GM21723 (cell line): ENCODE measurements around the gene ERMP1.
"Not testable (repeated sequence)": the region's sequence is repeated elsewhere in the genome, so short reads cannot be mapped to it uniquely, and the experiment has no call there.

Experiments used
- ATAC-seq: cut with Tn5 transposase; IDR thresholded peaks from one replicate; pipeline ENCODE4 v1.9.1; 2021; ENCODE audit warnings: mild to moderate bottlenecking, moderate library complexity; ENCODE audit not compliant: unreplicated experiment

Gene ERMP1

DNA sequence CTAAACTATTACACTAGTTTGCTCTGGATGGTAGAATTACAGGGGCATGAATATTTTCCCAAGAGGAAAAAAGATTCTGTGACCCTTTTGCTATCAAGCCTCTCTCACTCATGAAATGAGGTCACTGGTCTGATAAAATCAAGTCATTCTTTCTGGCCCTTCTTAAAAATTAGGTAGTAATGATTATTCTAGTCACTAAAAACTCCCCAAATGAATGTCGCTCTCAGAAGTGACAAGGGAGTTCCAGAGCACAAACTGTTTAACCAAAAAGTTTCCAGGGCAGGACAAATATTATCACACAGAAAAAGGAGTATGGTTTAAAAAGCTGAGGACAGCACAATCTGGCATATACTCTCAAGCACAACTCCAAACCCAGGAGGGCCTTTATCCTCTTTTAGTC is 12.5 kb downstream of the ERMP1 start:
- ATAC-seq = no peak

GRCh38 chr9:5819174-5819573 is 13.7 kb downstream of the ERMP1 start:
- ATAC-seq = no peak

- no peak for ATAC-seq
Measured at GRCh38 chr9:5818424-5819142, 14.3 kb downstream of the ERMP1 start.

DNA sequence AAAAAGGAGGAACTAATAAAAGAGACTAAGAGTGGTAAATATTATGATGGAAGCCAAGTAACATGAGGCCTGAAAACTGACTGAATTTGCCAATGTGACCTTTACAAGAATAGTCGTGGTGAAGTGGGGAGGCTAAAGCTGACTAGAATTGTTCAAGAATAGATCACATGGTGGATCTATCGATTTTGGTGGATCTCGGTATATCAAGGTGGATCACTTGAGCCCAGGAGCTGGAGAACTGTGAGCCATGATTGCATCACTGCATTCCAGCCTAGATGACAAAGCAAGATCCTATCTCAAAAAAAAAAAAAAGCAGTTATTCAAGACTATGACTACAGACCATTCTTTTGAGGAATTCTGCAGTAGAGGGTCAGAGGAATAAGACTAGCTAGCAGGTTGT is 15.1 kb downstream of the ERMP1 start:
- ATAC-seq = no peak

DNA sequence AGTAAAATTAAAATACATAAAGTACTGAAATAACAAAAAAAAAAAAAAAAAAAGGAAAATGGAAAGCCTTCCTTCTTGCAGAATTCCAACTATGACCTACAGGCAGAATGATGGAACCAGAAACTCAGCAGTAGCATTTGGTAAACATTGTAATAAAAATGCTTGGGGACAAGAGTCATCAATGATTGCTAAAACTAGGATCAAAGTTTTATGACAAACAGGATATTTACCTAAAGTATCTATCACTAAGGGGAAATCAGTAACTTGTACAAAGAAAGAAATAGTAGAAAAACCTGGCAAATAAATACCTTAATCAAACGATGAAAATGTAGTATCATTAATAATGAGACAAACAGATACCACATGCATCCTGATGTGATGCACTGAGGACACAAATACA is 17.5 kb downstream of the ERMP1 start:
- no peak for ATAC-seq

- ATAC-seq = no peak
Measured at GRCh38 chr9:5813824-5814223, 19.1 kb downstream of the ERMP1 start.

GRCh38 chr9:5811751-5812150 is 21.2 kb downstream of the ERMP1 start:
- ATAC-seq = no peak

GRCh38 chr9:5805478-5805877 is 27.4 kb downstream of the ERMP1 start:
- no peak for ATAC-seq

- no peak for ATAC-seq
Measured at GRCh38 chr9:5801739-5802113, 31.2 kb downstream of the ERMP1 start.

GRCh38 chr9:5800969-5801738 is 31.8 kb downstream of the ERMP1 start:
- no peak for ATAC-seq

DNA sequence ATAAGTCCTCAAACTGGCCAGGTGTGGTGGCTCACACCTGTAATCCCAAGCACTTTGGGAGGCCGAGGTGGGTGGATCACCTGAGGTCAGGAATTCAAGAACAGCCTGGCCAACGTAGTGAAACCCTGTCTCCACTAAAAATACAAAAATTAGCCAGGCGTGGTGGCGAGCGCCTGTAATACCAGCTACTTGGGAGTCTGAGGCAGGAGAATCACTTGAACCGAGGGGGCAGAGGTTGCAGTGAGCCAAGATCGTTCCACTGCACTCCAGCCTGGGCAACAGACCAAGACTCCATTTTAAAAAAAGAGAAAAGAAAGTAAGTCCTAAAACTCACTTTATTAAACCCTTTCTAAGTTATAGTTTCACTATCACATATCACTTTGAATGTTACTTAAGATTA is 32.5 kb downstream of the ERMP1 start:
- not testable (repeated sequence) for ATAC-seq

GRCh38 chr9:5799314-5799713 is 33.6 kb downstream of the ERMP1 start:
- no peak for ATAC-seq

DNA sequence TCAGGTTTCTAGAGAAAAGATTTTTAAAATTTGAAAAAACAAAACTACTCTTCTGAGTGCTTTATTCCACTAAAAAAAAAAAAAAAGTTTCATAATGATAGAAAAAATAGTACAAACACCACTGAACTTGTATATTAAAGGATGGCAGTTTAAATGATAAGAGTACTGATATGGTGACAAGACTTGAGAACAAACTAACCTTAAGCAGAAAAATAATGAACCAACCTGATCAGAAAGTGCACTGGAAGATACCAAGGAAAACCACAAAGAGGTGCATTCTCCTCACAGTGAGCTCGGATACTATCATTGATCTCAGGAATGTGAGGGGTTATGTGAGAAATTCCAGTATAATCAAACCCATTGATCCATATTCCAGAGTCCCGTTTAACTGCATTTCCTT is 34.3 kb downstream of the ERMP1 start:
- ATAC-seq = no peak

DNA sequence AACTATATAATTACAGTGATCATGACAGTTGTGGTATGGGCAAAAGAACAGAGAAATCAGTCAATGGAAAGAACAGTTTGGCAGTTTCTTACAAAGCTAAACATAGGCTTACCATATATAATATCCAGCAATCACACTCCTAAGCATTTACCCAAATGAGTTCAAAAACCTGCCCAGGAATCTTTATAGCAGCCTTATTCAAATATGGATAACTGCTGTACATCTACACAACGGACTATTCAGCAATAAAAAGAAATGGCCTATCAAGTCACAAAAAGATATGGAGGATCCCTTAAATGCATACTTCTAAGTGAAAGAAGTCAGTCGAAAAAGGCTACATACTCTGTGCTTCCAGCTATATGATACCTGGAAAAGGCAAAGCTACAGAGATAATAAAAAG is 36.6 kb downstream of the ERMP1 start:
- ATAC-seq = no peak

GRCh38 chr9:5793812-5794211 is 39.1 kb downstream of the ERMP1 start:
- no peak for ATAC-seq

GRCh38 chr9:5791870-5792269 is 41.0 kb downstream of the ERMP1 start:
- ATAC-seq = no peak

DNA sequence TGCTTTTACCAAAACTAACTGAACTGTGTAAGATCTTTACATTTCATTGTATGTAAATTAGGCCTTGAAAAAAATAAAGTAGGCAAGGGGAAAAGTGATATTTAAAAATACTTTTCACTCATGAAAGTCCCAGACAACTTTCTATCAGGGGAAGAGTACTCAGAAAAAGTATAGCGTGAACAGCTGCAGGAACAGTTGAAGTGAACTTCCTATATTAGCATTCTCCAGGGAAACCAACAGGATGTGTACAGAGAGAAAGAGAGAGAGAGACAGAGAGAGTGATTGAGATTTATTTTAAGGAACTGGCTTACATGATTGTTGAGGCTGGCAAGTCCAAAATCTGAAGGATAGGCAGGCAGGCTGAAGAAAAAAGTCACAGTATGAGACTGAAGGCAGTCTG is 42.0 kb downstream of the ERMP1 start:
- ATAC-seq = no peak

DNA sequence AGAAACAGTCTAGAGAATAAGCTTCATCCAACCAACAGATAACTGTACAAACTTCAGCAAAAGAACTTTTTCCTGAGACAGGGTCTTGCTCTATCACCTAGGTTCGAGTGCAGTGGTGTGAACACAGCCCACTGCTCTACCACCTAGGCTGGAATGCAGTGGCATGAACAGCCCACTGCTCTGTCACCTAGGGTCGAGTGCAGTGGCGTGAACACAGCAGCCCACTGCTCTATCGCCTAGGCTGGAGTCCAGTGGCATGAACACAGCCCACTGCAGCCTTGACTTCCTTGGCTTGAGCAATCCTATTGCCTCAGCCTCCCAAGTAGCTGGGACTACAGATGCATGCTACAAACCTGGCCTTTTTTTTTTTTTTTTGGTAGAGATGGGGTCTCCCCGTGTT is 43.4 kb downstream of the ERMP1 start:
- no peak for ATAC-seq

DNA sequence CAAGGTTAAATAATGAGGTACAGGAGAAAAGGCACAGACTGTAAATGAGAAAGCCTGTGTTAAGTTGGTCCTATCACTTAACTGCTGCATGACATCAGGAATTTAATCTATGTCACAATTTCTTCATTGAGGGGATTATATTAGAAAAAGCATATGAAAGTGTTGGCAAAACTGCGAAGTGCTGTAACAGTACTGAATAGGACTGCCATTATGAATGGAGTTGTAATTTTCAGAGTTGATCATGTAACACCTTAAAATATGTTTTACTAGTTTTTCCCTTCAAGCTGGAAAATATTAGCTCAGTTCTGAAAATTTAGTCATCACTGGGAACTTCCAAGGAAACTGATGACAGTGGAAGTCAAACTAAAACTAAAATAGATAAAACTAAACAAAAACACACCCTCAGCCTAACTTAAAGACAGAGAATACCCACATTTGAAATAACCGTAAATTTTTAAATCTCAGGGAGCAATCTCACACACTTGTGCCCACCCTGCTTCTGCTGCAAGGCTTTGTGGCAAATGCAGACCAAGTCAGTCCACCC is 45.1 kb downstream of the ERMP1 start:
- ATAC-seq = no peak

- ATAC-seq = no peak
Measured at GRCh38 chr9:5787220-5787619, 45.7 kb downstream of the ERMP1 start.

DNA sequence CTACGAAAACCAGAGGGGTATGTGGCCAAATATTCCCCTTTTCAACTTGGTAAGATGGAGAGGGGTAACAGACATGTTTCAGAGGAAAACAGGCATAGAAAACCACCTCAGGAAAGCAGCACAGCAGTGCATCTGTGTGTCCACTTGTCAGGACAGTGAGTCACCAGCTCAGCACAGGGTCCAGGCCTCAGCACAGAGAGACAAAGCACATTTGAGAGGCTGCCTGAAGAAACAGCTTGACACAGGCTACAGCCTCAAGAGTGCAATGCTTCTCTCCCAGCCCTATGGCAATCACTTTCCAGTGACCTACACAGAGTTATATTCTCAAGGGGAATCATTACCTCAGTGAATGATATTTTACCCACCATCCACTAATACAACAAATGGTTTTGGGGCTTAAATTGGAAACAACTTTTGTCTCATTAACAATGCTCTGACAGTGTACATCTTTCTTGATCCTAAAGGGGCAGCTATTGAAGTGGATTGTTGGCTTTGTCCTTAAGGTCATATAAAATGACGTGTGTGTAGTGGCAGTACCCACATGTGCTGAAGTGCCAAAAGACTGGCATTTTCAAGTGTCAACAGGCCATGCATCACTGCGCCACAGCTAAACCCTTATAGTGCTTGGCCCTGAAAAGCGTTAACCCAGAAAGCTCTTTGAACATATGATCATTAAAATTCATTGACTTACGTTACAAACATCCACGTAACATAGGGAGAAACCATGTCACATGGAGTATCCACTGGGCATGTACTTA is 46.4 kb downstream of the ERMP1 start:
- ATAC-seq = no peak
